GM19455 (cell line): Measurements from ENCODE around the gene TPPP.
"Not testable (repeated sequence)": the region's sequence is repeated elsewhere in the genome, so short reads cannot be mapped to it uniquely, and the experiment has no call there.

Source experiments
- ATAC-seq: cut with Tn5 transposase; IDR thresholded peaks from one replicate; pipeline ENCODE4 v1.9.1; 2021; ENCODE audit not compliant: unreplicated experiment

Gene TPPP

DNA sequence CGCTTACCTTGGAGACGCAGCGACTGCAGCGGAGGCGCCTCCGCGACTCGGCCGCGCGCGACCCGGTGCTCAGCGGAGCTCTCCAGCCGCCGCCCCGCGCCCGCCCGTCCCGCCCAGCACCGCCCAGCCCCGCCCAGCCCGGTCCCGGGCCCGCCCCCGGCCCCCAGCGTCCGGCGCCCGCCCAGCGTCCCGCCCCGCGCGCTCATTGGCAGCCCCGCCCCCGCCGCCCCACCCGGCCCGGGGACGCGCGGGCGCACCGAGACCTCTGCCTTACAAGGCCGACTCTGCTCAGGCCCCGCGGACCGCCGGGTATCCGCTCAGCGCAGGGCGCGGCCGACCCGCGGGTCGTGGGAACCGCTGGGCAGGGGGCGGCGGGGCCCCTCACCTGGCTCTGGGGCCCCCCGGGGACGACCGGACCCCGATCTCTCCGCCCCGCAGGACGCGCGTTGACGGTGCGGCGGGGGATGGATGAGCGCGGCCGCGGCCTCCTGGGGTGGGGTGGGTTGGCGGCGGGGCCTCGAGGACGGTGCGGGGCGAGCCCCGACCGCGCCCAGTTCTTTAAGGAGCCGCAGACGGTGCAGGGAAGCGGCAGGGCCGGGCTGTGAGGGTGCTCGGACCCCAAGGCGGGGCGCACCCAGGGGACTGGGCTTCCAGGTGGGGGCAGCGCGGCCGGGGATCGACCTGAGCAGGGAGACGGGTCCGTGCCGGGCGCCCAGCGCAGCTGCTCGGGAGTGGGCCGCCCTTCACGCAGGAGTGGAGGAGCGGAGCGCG lies at the start of gene TPPP:
TSS of gene TPPP (minus strand) at position 82 of the 771 bp plus-strand sequence. CDS start 15,292 bp downstream, outside the sequence.
- peak; percentile 63 for ATAC-seq

DNA sequence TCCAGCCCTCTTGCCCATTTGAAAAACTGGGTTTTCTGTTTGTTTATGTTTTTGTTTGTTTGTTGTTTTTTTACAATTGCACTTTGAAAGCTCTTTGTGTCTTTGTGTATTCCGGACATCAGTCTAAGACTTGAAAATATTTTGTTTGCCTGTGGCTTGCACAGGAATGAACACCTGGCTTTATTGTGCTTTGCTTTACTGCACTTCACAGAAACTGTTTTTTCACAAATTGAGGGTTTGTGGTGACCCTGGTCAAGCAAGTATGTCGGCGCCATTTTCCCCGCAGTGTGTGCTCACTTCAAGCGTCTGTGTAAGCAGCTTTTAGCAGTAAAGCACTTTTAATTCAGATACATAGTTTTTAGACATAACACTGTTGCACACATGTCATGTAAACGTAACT lies 49.1 kb upstream of the TPPP start:
- ATAC-seq, result not testable (repeated sequence)

- ATAC-seq, result not testable (repeated sequence)
These were observed 41.0 kb upstream of the TPPP start for GRCh38 chr5:734145-734544.

DNA sequence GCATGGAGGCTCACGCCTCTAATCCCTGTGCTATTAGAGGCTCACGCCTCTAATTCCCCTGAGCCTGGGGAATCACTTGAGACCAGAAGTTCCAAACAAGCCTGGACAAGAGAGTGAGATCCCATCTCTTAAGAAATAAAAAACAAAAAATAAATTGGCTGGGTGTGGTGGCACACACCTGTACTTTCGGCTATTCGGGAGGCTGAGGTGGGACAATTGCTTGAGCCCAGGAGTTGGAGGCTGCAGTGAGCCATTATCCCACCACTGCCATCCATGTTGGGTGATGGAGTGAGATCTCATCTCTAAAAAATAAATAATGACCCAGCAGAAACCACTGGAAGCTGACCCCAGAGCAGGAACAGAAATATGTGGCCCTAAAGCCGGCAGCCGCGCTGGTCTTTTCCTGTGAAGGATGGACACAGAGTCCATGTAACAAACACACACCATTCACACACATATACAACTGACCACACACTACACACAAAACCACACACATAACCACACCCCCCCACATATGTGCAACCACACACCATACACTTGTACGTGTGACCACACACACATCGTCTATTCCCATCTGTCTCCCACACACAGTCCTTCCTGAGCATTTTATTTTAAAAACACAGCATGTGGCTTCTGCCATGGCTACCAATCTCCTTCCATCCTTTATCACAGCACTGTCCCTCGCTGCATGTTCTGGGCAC lies 39.8 kb upstream of the TPPP start:
- not testable (repeated sequence) for ATAC-seq

DNA sequence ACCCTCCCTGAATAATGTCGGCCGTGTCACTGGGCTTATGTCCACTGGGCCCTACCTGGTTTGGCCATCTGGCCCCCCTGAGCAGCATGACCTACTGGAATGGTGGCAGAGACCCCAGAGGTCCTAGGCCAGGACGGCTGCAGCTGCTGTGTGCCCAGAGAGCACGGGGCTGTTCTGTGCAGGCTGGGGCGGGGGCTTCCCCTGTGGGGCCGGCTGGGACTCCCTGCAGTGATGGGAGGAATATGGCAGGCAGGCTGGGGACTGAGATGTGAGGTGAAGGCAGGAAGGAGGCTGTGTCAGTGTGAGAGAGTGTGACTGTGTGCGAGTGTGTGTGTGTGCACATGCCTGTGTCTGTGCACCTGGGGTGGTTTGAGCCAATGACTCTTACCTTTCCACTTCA lies 36.1 kb upstream of the TPPP start:
- not testable (repeated sequence) for ATAC-seq

DNA sequence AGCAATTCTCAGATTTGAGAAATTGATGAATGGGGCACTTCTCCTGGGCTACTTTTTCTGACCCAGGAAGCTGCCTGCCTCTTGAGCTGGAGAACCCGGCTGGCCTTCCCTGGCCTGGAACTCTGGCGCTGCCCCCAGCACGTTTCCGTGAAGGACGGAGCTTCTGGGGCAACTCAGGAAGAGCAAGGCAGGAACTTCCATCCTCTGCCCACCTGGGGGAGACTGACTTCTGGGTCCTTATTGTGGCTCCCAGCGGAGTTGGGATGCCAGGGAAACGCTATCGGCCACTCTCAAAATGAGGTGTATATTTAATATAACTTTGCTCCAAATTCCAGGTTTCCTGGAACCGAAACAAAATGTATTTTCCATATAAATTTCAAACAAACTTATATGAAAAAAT lies 33.9 kb upstream of the TPPP start:
- not testable (repeated sequence) for ATAC-seq

DNA sequence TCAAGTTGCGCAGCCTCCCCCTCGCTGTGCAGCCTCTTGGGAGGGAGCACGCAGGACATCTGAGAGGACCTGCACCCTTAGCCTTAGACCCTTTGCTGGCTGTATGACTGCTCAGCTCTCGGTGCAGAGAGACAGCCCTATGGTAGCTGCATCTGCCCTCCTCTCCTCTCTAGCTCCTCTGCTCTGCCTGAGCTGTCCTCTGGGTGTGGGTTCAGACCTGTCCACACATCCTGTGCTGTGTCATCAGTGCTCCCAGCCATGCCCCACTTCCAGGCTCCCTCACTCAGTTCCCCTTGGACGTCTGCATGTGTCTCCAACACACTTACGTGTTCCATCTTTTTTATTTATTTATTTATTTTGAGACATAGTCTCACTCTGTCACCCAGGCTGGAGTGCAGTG lies 30.7 kb upstream of the TPPP start:
- not testable (repeated sequence) for ATAC-seq

DNA sequence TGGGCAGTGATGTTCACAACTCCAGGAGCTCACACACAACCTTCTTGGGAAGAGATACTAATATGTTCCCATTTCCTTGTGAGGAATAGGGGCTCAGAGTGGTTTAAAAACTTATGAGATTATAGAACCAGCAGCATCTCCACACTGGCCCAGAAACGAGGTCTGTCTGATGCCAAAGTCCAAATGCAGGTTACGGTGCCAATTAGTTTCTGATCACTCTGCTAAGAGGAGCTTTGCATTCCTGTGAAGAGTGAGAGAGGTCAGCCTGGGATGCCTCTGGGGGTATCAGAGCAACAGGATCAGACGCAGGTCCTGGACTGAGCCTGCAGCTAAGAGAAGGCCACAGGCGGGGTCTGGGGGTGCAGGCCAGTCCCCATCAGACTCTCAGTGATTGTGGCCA lies 30.2 kb upstream of the TPPP start:
- not testable (repeated sequence) for ATAC-seq

- not testable (repeated sequence) for ATAC-seq
These were observed 26.2 kb upstream of the TPPP start for GRCh38 chr5:719379-719778.

DNA sequence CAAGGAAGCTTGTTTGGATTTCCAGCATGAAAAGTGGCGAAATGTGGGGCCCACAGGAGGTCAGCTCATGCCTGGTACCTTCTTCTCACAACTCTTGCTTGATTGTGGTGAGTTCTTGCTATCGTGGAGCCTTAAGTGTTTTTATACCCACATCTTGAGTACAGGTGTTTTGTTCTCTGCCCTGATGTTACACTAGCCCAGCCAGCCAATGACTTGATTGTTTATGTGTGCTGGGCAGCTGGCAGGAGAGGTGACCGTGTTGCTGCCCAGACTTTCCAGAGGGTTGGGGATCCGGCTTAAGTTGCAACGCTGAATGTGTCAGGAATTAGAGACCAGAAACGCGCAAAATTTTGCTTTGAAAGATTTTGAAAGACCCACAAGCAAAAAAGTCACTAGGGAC lies 24.0 kb upstream of the TPPP start:
- ATAC-seq, result no peak

- ATAC-seq, result not testable (repeated sequence)
These were observed 23.6 kb upstream of the TPPP start for GRCh38 chr5:716740-717139.

DNA sequence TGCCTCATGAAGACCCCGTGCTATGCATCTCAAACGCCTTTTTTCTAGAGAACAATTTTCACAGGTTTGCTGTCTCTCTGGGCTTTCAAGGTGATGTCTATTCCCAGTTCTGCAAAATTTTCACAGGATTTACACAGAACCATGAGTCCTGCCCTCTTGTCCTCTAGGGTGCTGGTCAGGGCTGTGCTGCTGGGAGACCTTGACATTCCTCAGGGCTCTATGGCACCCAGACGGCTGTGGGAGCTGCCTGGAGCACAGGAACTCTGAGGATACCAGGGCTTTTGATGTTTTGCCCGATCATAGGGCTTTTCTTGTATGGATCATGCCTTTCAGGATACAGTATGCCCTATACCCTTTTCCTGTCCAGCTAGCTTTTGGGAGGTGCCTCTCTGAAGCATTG lies 22.5 kb upstream of the TPPP start:
- not testable (repeated sequence) for ATAC-seq

- not testable (repeated sequence) for ATAC-seq
These were observed 21.3 kb upstream of the TPPP start for GRCh38 chr5:714215-715118.

DNA sequence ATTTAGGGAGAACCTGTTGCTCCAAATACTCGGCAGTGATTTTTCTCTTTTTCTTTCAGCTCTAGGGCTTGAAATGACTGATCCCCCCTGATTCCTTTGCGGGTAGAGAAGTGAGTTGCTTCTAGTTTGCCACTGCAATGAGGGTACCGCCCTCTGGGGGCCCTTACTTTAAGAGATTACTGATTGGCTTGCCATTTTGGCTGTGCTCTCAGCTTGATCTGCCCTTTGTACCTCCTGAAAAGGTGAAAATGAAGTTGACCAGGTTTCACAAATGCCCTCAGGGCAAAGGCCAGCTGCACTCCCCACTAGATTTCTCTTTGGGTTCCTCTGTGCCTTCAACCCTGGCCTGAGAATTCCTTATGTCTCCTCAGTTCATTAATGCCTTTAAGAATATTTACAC lies 20.5 kb upstream of the TPPP start:
- ATAC-seq, result not testable (repeated sequence)

GRCh38 chr5:708848-709517 lies 15.8 kb upstream of the TPPP start:
- not testable (repeated sequence) for ATAC-seq

GRCh38 chr5:708374-708773 lies 15.2 kb upstream of the TPPP start:
- ATAC-seq, result not testable (repeated sequence)

GRCh38 chr5:706127-706526 lies 13.0 kb upstream of the TPPP start:
- ATAC-seq, result not testable (repeated sequence)

GRCh38 chr5:696753-697702 lies 3.9 kb upstream of the TPPP start:
- not testable (repeated sequence) for ATAC-seq

DNA sequence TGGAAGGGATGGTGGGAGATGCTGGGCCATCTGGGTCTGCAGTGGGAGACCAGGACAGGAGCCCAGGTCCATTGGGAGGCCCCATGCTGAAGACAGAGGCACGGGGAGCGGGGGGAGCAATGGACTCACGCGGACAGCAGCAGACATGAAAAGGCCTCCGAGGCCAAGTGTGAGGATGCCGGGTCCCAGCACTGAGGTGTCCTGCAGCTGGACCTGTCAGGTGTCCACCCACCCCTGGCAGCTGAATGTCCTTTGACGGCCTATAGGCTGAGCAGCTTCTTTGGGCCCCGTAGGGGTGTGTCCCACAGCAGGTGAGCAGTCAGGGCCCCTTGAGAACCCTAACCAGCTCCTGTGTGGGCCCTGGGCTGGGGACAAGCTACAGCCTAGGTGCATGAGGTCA lies 3.0 kb upstream of the TPPP start:
- not testable (repeated sequence) for ATAC-seq
